ENCODE measurements around the gene PCDH12.

- TF ChIP-seq CTCF (conservative IDR thresholded peaks at IDR 0.05; ENCODE audit: low read depth, low read length) (no peak), EZH2 (IDR thresholded peaks at IDR 0.05; ENCODE audit: borderline replicate concordance, low read depth, low read length, poor library complexity, severe bottlenecking) (no peak)
Measured at GRCh38 chr5:141942185-141942857, 15.7 kb downstream of the PCDH12 start.

Data from A673 (cell line).